Caki2 (cell line): ENCODE data around the gene CTNNAL1. TPM values are rescaled to one million over a fixed set of nuclear protein-coding genes. Genes with fewer than 3 reads are reported as not detected.
"Not testable (repeated sequence)": the region's sequence is repeated elsewhere in the genome, so short reads cannot be mapped to it uniquely, and the experiment has no call there.

Source experiments
- DNase-seq: peaks from one replicate; pipeline ENCODE4 v3.0.0-alpha.2; 2015; ENCODE audit warnings: low read depth
- in situ Hi-C: cut with HindIII; loops from 2 replicates; pipeline ENCODE4 v1.10.0; 2016; ENCODE audit warnings: low sequenced_read_pairs, low pct_unique_long_range_greater_than_20kb, mixed read lengths
- total RNA-seq: library from RNA; depleted of rRNA; stranded (reverse); fragments of >200 nt; shearing (Covaris generic); gene quantifications from 2 replicates; pipeline ENCODE4 v1.2.3, GENCODE V29; 2014; ENCODE audit warnings: low replicate concordance; rRNA removed

Gene CTNNAL1
- total RNA-seq, 1 experiment from 2014 or later = 80.3 TPM

GRCh38 chr9:108910402-108910801, 102.9 kb downstream of the CTNNAL1 start:
- no peak for DNase-seq
- in situ Hi-C loops = no loop called here

- in situ Hi-C loops = no loop called here
- no peak for DNase-seq
These were observed 107.8 kb downstream of the CTNNAL1 start for GRCh38 chr9:108905494-108905893.

DNA sequence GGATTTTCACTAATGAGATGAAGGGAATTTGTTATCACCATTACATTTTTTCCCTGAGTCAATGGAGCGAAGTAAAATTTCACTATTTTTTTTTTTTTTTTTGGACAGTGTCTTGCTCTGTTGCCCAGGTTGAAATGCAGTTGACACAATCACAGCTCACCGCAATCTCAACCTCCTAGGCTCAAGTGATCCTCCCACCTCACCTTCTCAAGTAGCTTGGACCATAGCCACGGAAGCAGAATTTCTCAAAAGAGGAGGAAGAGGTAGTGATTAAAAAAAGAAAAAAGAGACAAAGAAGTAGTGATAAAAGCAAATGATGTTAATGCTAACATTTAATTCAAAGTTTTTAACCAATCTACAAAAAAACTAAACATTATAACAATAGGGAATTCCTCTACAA, 109.1 kb downstream of the CTNNAL1 start:
- no peak for DNase-seq
- in situ Hi-C loops = no loop called here

GRCh38 chr9:108903420-108904103, 109.7 kb downstream of the CTNNAL1 start:
- DNase-seq = no peak
- in situ Hi-C loops = no loop called here

GRCh38 chr9:108900176-108900575, 113.1 kb downstream of the CTNNAL1 start:
- in situ Hi-C loops = no loop called here
- DNase-seq = no peak

GRCh38 chr9:108899023-108899695, 114.1 kb downstream of the CTNNAL1 start:
- DNase-seq, in situ Hi-C loops: not testable (repeated sequence)

GRCh38 chr9:108897324-108898096, 115.8 kb downstream of the CTNNAL1 start:
- no peak for DNase-seq
- in situ Hi-C loops = no loop called here

DNA sequence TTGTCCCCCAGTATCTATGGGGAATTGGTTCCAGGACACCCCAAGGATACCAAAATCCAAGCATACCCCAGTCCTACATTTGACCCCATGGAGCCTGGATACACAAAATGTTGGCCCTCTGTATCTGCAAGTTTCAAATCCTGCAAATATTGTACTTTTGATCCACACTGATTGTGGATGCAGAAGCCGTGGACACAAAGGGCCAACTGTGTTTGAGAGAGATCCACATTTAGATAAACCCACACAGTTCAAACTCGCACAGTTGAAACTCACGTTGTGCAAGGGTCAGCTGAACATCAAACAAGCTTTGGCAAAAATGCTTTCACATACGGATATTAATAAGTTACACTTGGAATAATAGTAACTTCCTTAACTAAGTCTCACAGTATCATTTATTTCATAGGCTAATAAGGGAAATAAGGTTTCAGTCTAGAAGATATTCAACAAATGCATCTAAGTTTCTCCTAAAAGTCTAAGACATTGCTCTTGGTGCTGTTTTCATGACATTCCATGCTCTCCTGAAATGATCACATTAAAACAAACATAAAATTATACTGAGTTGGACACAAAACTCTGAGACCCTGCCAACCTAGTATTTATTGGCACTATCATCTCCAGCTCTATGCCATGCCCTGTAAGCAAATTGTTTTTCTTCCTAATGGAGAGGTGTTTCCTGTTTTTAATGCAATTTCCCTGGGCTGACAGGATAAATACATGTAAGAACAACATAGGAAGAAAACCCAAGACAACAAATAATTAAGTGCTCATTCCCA, 118.9 kb downstream of the CTNNAL1 start:
- in situ Hi-C loops = no loop called here
- no peak for DNase-seq

Other genes starting within 250 kb of the CTNNAL1 start
- not detected in 2 replicates for gene ACTL7B, start 157.5 kb downstream of the CTNNAL1 start, total RNA-seq
- not detected in 2 replicates for gene ACTL7A, start 151.2 kb downstream of the CTNNAL1 start, total RNA-seq
- gene ELP1, start 79.4 kb downstream of the CTNNAL1 start, total RNA-seq = 17.7 and 22.1 TPM in 2 replicates
- 11.7 and 14.2 TPM in 2 replicates for gene ABITRAM, start 79.1 kb downstream of the CTNNAL1 start, total RNA-seq
- gene TMEM245, start 106.4 kb upstream of the CTNNAL1 start, total RNA-seq = 41.7 and 53.0 TPM in 2 replicates
- gene FRRS1L, start 153.8 kb upstream of the CTNNAL1 start, total RNA-seq = not detected in 2 replicates